NCI-H1105 (cell line): ENCODE measurements around the gene AHCYL2.
"Not testable (repeated sequence)": the region's sequence is repeated elsewhere in the genome, so short reads cannot be mapped to it uniquely, and the experiment has no call there.

Experiments used
- DNase-seq: peaks from one replicate; lab custom pipeline; 2025; lab: John Stamatoyannopoulos, UW

AHCYL2 gene

GRCh38 chr7:129427526-129428045 lies 202.8 kb downstream of the AHCYL2 start:
- no peak for DNase-seq

- DNase-seq, result no peak
These were observed 207.2 kb downstream of the AHCYL2 start for GRCh38 chr7:129431911-129432643.

- peak; percentile 92 for DNase-seq
These were observed 209.2 kb downstream of the AHCYL2 start, which contains the start of gene STRIP2 for GRCh38 chr7:129433847-129434674. TSS of gene STRIP2 (plus strand) at chr7:129434432. CDS start at chr7:129434473, 41 bp downstream.

GRCh38 chr7:129434675-129435318 lies 210.0 kb downstream of the AHCYL2 start:
- DNase-seq, result no peak

- DNase-seq, result no peak
These were observed 210.6 kb downstream of the AHCYL2 start for GRCh38 chr7:129435414-129435829.

- peak; percentile 55 for DNase-seq
These were observed 211.6 kb downstream of the AHCYL2 start for GRCh38 chr7:129436335-129436923.

- no peak for DNase-seq
These were observed 212.4 kb downstream of the AHCYL2 start for GRCh38 chr7:129437190-129437589.

- DNase-seq, result no peak
These were observed 213.5 kb downstream of the AHCYL2 start for GRCh38 chr7:129438281-129438838.

- no peak for DNase-seq
These were observed 214.2 kb downstream of the AHCYL2 start for GRCh38 chr7:129438839-129439651.

GRCh38 chr7:129439963-129440625 lies 215.3 kb downstream of the AHCYL2 start:
- DNase-seq, result no peak

GRCh38 chr7:129443612-129444011 lies 218.8 kb downstream of the AHCYL2 start:
- no peak for DNase-seq

GRCh38 chr7:129444776-129445175 lies 219.9 kb downstream of the AHCYL2 start:
- not testable (repeated sequence) for DNase-seq

GRCh38 chr7:129446925-129447324 lies 222.1 kb downstream of the AHCYL2 start:
- DNase-seq, result not testable (repeated sequence)

GRCh38 chr7:129447445-129447844 lies 222.6 kb downstream of the AHCYL2 start:
- DNase-seq, result not testable (repeated sequence)

- not testable (repeated sequence) for DNase-seq
These were observed 223.8 kb downstream of the AHCYL2 start for GRCh38 chr7:129448608-129449007.

GRCh38 chr7:129450295-129450694 lies 225.5 kb downstream of the AHCYL2 start:
- no peak for DNase-seq

GRCh38 chr7:129452589-129453231 lies 227.9 kb downstream of the AHCYL2 start:
- DNase-seq, result no peak

GRCh38 chr7:129453510-129454248 lies 228.8 kb downstream of the AHCYL2 start:
- no peak for DNase-seq

GRCh38 chr7:129454249-129454551 lies 229.4 kb downstream of the AHCYL2 start:
- DNase-seq, result no peak
